Smooth muscle cell (in vitro differentiated cells): Measurements from ENCODE around the gene FHAD1. TPM values are rescaled to one million over a fixed set of nuclear protein-coding genes. Genes with fewer than 3 reads are reported as not detected.

ENCODE experiments used
- DNase-seq: peaks from one replicate; lab custom pipeline; 2025; ENCODE audit not compliant: unreplicated experiment; lab: John Stamatoyannopoulos, UW
- H2AFZ ChIP-seq: fragments of 200-600 bp; sonication (generic); 2 replicates; pipeline ENCODE4 v1.6.0; 2016; ENCODE audit warnings: antibody characterized with exemption, low read depth, mild to moderate bottlenecking
- H3F3A ChIP-seq: fragments of 200-600 bp; sonication (generic); 2 replicates; pipeline ENCODE4 v1.6.0; 2017; ENCODE audit warnings: antibody characterized with exemption, low read depth
- H3K27ac ChIP-seq: fragments of 200-600 bp; sonication (generic); 2 replicates; pipeline ENCODE4 v1.5.1; 2016; ENCODE audit warnings: low read depth, mild to moderate bottlenecking
- H3K27me3 ChIP-seq: fragments of 200-600 bp; sonication (generic); 2 replicates; pipeline ENCODE4 v1.6.1; 2016; ENCODE audit warnings: low read depth, mild to moderate bottlenecking
- H3K36me3 ChIP-seq: fragments of 200-600 bp; sonication (generic); 2 replicates; pipeline ENCODE4 v1.5.1; 2016; ENCODE audit warnings: low read depth
- H3K4me1 ChIP-seq: fragments of 200-600 bp; sonication (generic); 2 replicates; pipeline ENCODE4 v1.5.1; 2016; ENCODE audit warnings: low read depth
- H3K4me2 ChIP-seq: fragments of 200-600 bp; sonication (generic); 2 replicates; pipeline ENCODE4 v1.6.0; 2016; ENCODE audit warnings: mild to moderate bottlenecking
- H3K4me3 ChIP-seq: fragments of 200-600 bp; sonication (generic); 2 replicates; pipeline ENCODE4 v1.5.1; 2016; ENCODE audit warnings: mild to moderate bottlenecking
- H3K79me2 ChIP-seq: fragments of 200-600 bp; sonication (generic); 2 replicates; pipeline ENCODE4 v1.6.0; 2016; ENCODE audit warnings: low read depth, mild to moderate bottlenecking
- H3K9ac ChIP-seq: fragments of 200-600 bp; sonication (generic); 2 replicates; pipeline ENCODE4 v1.6.0; 2016; ENCODE audit warnings: low read depth
- H3K9me3 ChIP-seq: fragments of 200-600 bp; sonication (generic); replicated peaks from 2 replicates; pipeline ENCODE4 v1.5.1; 2016; ENCODE audit warnings: low read depth
- H4K20me1 ChIP-seq: fragments of 200-600 bp; sonication (generic); 2 replicates; pipeline ENCODE4 v1.6.0; 2016; ENCODE audit warnings: low read depth
- CTCF ChIP-seq: fragments of 200-600 bp; sonication (generic); IDR thresholded peaks from 2 replicates; pipeline ENCODE4 v1.5.1; 2017; ENCODE audit warnings: borderline replicate concordance, mild to moderate bottlenecking, antibody characterized with exemption; ENCODE audit not compliant: insufficient read depth, poor library complexity, severe bottlenecking
- WGBS: methylation state at CpG from one replicate; pipeline ENCODE4 v1.1.7; 2016; ENCODE audit warnings: low lambda C conversion rate; 5-methylcytosine and 5-hydroxymethylcytosine counted together
- polyA plus RNA-seq: library from polyadenylated mRNA; unstranded; fragments of >200 nt; fragmentation: Nextera tagmentation; extraction: Ambion mirVana; gene quantifications from 2 replicates; pipeline ENCODE4 v1.2.1, GENCODE V29; 2016
- total RNA-seq: library from RNA; depleted of rRNA; stranded (reverse); fragments of >200 nt; gene quantifications from 2 replicates; pipeline ENCODE4 v1.2.3, GENCODE V29; 2014

Gene FHAD1
- total and polyA plus RNA-seq, 2 experiments from 2014 or later, result 0.33 TPM; not detected in 1

GRCh38 chr1:15207829-15208429, 39.1 kb upstream of the FHAD1 start:
- Histone ChIP-seq H4K20me1 (peaks cover 25% of the 10 kb centered on the region), H3K36me3 (no peaks in the 10 kb centered on the region), H3K4me1 (peaks cover 9% of the 10 kb centered on the region), H3K79me2 (peaks cover 6% of the 10 kb centered on the region), H3K27ac (no peak overlapping the region), H3K4me3 (no peak overlapping the region), H2AFZ (no peak overlapping the region), H3F3A (peaks cover 6% of the 10 kb centered on the region), H3K9me3 (no peaks in the 10 kb centered on the region), H3K9ac (no peak overlapping the region), H3K4me2 (no peak overlapping the region), H3K27me3 (no peaks in the 10 kb centered on the region)
- TF ChIP-seq CTCF, result no peak
- DNase-seq, result no peak
- WGBS, result 86% methylated on average over 6 of the region's 6 CpGs

GRCh38 chr1:15210651-15211375, 36.2 kb upstream of the FHAD1 start:
- no peak overlapping the region for H3K9ac ChIP-seq
- H3K36me3 ChIP-seq, result no peaks in the 10 kb centered on the region
- peaks cover 22% of the 10 kb centered on the region for H4K20me1 ChIP-seq
- H3K4me2 ChIP-seq, result no peak overlapping the region
- peaks cover 6% of the 10 kb centered on the region for H3K79me2 ChIP-seq
- no peak for DNase-seq
- 91% methylated on average over 7 of the region's 7 CpGs for WGBS
- H3K9me3 ChIP-seq, result no peaks in the 10 kb centered on the region
- no peak overlapping the region for H3K4me3 ChIP-seq
- TF ChIP-seq CTCF, result no peak
- H3K27me3 ChIP-seq, result no peaks in the 10 kb centered on the region
- H3K27ac ChIP-seq, result no peak overlapping the region
- H2AFZ ChIP-seq, result no peak overlapping the region
- peaks cover 34% of the 10 kb centered on the region for H3K4me1 ChIP-seq
- peaks cover 10% of the 10 kb centered on the region for H3F3A ChIP-seq

- no peaks in the 10 kb centered on the region for H3K9me3 ChIP-seq
- DNase-seq, result no peak
- H3K4me1 ChIP-seq, result peaks cover 34% of the 10 kb centered on the region
- H3K9ac ChIP-seq, result no peak overlapping the region
- no peaks in the 10 kb centered on the region for H3K36me3 ChIP-seq
- no peak overlapping the region for H3K27ac ChIP-seq
- no peak for TF ChIP-seq CTCF
- no peaks in the 10 kb centered on the region for H3K27me3 ChIP-seq
- H3K4me2 ChIP-seq, result no peak overlapping the region
- peaks cover 22% of the 10 kb centered on the region for H4K20me1 ChIP-seq
- WGBS, result 96% methylated on average over 3 of the region's 3 CpGs
- peaks cover 6% of the 10 kb centered on the region for H3K79me2 ChIP-seq
- H3F3A ChIP-seq, result peaks cover 10% of the 10 kb centered on the region
- H3K4me3 ChIP-seq, result no peak overlapping the region
- no peak overlapping the region for H2AFZ ChIP-seq
These were observed 35.6 kb upstream of the FHAD1 start for GRCh38 chr1:15211424-15211823.
